Mesothelial cell of epicardium (in vitro differentiated cells): ENCODE measurements around the gene CCDC69. TPM values are rescaled to one million over a fixed set of nuclear protein-coding genes. Genes with fewer than 3 reads are reported as not detected.

Experiments
- DNase-seq, 2 experiments: peaks; one replicate each; pipeline ENCODE4 v3.0.0; 2021; ENCODE audit warnings: low spot score in 2 of 2; ENCODE audit not compliant: unreplicated experiment in 2 of 2
- H3K27ac Mint-ChIP-seq: 2 replicates; pipeline ENCODE4 v1.8.0; 2021; ENCODE audit warnings: mixed read lengths
- H3K27me3 Mint-ChIP-seq: 2 replicates; pipeline ENCODE4 v1.8.0; 2021; ENCODE audit warnings: low read depth, mixed read lengths
- H3K36me3 Mint-ChIP-seq: 2 replicates; pipeline ENCODE4 v1.8.0; 2021; ENCODE audit warnings: mixed read lengths
- H3K4me1 Mint-ChIP-seq: 2 replicates; pipeline ENCODE4 v1.8.0; 2021; ENCODE audit warnings: mixed read lengths
- H3K4me3 Mint-ChIP-seq: 2 replicates; pipeline ENCODE4 v1.8.0; 2021; ENCODE audit warnings: mild to moderate bottlenecking, moderate library complexity, mixed read lengths
- H3K9me3 Mint-ChIP-seq: 2 replicates; pipeline ENCODE4 v1.8.0; 2021; ENCODE audit warnings: mixed read lengths
- total RNA-seq: library from RNA; stranded (reverse); gene quantifications from 3 replicates; pipeline ENCODE4 v1.2.1, GENCODE V29; 2021
- TF ChIP-seq, protein P1 (sequence below): fragments of 200-600 bp; sonication (generic); IDR thresholded peaks from one replicate; pipeline ENCODE4 v1.5.0; 2021; ENCODE audit warnings: antibody characterized with exemption; ENCODE audit not compliant: unreplicated experiment

The CCDC69 gene
- total RNA-seq, 1 donor from 2014 or later: 4.8 TPM

GRCh38 chr5:151157426-151158286 is 66.2 kb downstream of the CCDC69 start, which contains the start of gene ANXA6:
Gene ANXA6, minus strand, starts transcription at chr5:151157779. Its CDS starts 9,878 bp downstream, at chr5:151147901.
- TF ChIP-seq, protein P1, sequence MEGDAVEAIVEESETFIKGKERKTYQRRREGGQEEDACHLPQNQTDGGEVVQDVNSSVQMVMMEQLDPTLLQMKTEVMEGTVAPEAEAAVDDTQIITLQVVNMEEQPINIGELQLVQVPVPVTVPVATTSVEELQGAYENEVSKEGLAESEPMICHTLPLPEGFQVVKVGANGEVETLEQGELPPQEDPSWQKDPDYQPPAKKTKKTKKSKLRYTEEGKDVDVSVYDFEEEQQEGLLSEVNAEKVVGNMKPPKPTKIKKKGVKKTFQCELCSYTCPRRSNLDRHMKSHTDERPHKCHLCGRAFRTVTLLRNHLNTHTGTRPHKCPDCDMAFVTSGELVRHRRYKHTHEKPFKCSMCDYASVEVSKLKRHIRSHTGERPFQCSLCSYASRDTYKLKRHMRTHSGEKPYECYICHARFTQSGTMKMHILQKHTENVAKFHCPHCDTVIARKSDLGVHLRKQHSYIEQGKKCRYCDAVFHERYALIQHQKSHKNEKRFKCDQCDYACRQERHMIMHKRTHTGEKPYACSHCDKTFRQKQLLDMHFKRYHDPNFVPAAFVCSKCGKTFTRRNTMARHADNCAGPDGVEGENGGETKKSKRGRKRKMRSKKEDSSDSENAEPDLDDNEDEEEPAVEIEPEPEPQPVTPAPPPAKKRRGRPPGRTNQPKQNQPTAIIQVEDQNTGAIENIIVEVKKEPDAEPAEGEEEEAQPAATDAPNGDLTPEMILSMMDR: no peak
- Mint-ChIP-seq H3K4me1 (peaks cover 62% of the 10 kb centered on the region), H3K27ac (peak within 1 kb of the TSS; percentile 94), H3K4me3 (peak within 1 kb of the TSS; percentile 81), H3K9me3 (no peaks in the 10 kb centered on the region), H3K36me3 (no peaks in the 10 kb centered on the region), H3K27me3 (no peaks in the 10 kb centered on the region)
- DNase-seq: peak; percentile 76 to 80

GRCh38 chr5:151156507-151157420 is 67.1 kb downstream of the CCDC69 start:
- DNase-seq: no peak
- no peaks in the 10 kb centered on the region for H3K27me3 Mint-ChIP-seq
- peaks cover 59% of the 10 kb centered on the region for H3K4me1 Mint-ChIP-seq
- H3K27ac Mint-ChIP-seq: peak overlapping the region; percentile 94
- H3K9me3 Mint-ChIP-seq: no peaks in the 10 kb centered on the region
- H3K4me3 Mint-ChIP-seq: peak overlapping the region; percentile 81
- TF ChIP-seq, protein P1: no peak
- no peaks in the 10 kb centered on the region for H3K36me3 Mint-ChIP-seq

DNA sequence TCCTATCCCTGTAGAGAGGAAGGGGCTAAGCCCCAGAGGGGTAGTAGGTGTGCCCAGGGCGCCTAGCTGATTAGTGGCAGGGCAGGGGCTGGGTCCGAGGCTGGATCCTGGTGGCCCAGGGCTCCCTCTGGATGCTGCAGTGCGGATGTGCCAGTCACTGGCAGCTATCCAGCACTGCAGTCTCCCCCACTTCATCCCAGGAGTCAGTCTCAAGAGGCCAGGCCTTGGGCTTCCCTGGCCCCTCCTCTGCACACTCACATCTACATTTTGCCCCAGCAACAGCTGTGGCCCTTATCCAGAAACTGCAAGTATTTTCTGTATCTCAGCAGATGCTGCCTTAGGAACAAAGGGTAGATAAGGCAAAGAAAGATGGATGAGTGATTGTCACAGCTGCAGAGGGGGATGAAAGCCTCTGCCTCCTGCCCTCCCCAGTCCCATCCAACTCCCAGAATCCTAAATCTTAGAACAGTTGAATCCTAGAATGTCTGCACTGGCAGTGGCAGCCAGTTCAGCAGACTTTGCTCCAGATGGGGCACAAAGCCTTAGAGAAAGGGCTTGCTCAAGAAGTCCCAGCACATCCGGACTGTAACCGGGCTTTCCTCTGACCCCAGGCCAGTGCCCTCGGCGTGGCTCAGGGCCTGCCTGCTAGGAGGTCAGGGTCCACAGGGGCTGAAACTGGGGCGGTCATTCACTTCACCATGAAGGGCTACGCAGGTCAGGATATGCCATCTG is 68.0 kb downstream of the CCDC69 start:
- Mint-ChIP-seq H3K9me3 (no peaks in the 10 kb centered on the region), H3K4me1 (peaks cover 66% of the 10 kb centered on the region), H3K4me3 (peak overlapping the region; percentile 81), H3K36me3 (no peaks in the 10 kb centered on the region), H3K27me3 (no peaks in the 10 kb centered on the region), H3K27ac (peak overlapping the region; percentile 94)
- DNase-seq: no peak
- TF ChIP-seq, protein P1: no peak

GRCh38 chr5:151154931-151155774 is 68.7 kb downstream of the CCDC69 start:
- Mint-ChIP-seq H3K4me1 (peaks cover 73% of the 10 kb centered on the region), H3K36me3 (no peaks in the 10 kb centered on the region), H3K4me3 (peak overlapping the region; percentile 81), H3K27me3 (no peaks in the 10 kb centered on the region), H3K9me3 (no peaks in the 10 kb centered on the region), H3K27ac (peak overlapping the region; percentile 39)
- TF ChIP-seq, protein P1: no peak
- no peak for DNase-seq
